ENCODE measurements around the gene CCDC116.

DNA sequence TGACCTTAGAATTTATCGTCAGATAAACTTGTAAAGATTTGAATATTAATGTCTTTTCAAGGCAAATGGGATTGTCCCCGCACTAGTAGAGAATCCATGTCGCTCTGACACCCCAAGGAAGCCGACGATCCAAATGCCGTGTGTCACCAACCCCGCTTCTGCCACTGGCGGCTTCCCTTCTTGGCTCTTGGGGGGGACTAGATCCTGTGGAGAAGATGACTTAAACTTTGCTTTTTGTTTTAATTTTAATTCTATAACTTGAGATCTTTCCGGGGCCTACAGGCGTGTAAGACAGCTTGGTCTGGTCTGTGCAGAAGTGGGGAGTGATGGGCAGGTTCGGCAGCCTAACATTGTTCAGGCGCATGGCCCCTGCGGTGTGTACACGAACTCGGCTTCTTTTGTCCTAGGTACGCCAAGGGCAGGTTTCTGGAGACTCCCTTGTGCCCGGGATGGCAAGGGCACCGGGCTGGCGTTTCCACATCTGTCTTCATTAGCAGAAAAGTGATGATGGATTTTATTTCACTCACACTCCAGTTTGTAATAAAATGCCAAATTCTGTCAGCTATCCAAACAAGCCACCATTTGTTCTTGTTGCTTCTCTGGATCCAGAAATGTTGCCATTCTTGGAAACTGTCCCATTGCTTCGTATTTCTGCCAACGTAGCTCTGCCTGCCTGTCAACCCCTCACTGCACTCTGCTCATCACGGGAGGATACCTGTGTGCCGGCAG is 9.5 kb upstream of the CCDC116 start:
- TF ChIP-seq, protein P1, sequence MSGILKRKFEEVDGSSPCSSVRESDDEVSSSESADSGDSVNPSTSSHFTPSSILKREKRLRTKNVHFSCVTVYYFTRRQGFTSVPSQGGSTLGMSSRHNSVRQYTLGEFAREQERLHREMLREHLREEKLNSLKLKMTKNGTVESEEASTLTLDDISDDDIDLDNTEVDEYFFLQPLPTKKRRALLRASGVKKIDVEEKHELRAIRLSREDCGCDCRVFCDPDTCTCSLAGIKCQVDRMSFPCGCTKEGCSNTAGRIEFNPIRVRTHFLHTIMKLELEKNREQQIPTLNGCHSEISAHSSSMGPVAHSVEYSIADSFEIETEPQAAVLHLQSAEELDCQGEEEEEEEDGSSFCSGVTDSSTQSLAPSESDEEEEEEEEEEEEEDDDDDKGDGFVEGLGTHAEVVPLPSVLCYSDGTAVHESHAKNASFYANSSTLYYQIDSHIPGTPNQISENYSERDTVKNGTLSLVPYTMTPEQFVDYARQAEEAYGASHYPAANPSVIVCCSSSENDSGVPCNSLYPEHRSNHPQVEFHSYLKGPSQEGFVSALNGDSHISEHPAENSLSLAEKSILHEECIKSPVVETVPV (CRISPR knock-in tag; IDR thresholded peaks at IDR 0.05) = no peak
- TF ChIP-seq, protein P2, sequence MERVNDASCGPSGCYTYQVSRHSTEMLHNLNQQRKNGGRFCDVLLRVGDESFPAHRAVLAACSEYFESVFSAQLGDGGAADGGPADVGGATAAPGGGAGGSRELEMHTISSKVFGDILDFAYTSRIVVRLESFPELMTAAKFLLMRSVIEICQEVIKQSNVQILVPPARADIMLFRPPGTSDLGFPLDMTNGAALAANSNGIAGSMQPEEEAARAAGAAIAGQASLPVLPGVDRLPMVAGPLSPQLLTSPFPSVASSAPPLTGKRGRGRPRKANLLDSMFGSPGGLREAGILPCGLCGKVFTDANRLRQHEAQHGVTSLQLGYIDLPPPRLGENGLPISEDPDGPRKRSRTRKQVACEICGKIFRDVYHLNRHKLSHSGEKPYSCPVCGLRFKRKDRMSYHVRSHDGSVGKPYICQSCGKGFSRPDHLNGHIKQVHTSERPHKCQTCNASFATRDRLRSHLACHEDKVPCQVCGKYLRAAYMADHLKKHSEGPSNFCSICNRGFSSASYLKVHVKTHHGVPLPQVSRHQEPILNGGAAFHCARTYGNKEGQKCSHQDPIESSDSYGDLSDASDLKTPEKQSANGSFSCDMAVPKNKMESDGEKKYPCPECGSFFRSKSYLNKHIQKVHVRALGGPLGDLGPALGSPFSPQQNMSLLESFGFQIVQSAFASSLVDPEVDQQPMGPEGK (CRISPR knock-in tag; IDR thresholded peaks at IDR 0.05; ENCODE audit: borderline replicate concordance) = no peak
- TF ChIP-seq ZNF565 (CRISPR knock-in tag; conservative IDR thresholded peaks at IDR 0.05; ENCODE audit: low read depth) (no peak), TOX (CRISPR knock-in tag; IDR thresholded peaks at IDR 0.05; ENCODE audit: borderline replicate concordance) (no peak), ARNTL (CRISPR knock-in tag; IDR thresholded peaks at IDR 0.05; ENCODE audit: borderline replicate concordance, low read depth) (no peak), CSDC2 (CRISPR knock-in tag; IDR thresholded peaks at IDR 0.05) (no peak), ZNF70 (CRISPR knock-in tag; IDR thresholded peaks at IDR 0.05) (no peak), TCF4 (CRISPR knock-in tag; IDR thresholded peaks at IDR 0.05; ENCODE audit: borderline replicate concordance) (no peak), GLIS3 (CRISPR knock-in tag; IDR thresholded peaks at IDR 0.05) (no peak), ISL1 (CRISPR knock-in tag; IDR thresholded peaks at IDR 0.05) (no peak), SNAI2 (CRISPR knock-in tag; IDR thresholded peaks at IDR 0.05) (no peak), ZFP3 (CRISPR knock-in tag; IDR thresholded peaks at IDR 0.05) (no peak), BACH2 (CRISPR knock-in tag; IDR thresholded peaks at IDR 0.05; ENCODE audit: borderline replicate concordance) (no peak), ESRRG (CRISPR knock-in tag; IDR thresholded peaks at IDR 0.05) (no peak)
